ENCODE measurements around the gene HERC3. TPM values are rescaled to one million over a fixed set of nuclear protein-coding genes. Genes with fewer than 3 reads are reported as not detected.

Gene HERC3
- total RNA-seq, 4 donors from 2014 or later: 37.4 to 75.4 (median 47.8) TPM

- no peak overlapping the region for H3K4me3 ChIP-seq (replicated peaks in 1 of 3)
- no peaks in the 10 kb centered on the region for H3K27me3 ChIP-seq
- peaks cover 33% of the 10 kb centered on the region in 2 donors for H3K36me3 ChIP-seq
- H3K4me1 ChIP-seq: peaks cover 32 to 39% of the 10 kb centered on the region in 2 donors
- 44 to 89% methylated on average over 1 of the region's 1 CpG for WGBS, 2 donors
- no peak for DNase-seq
- TF ChIP-seq POLR2A (IDR thresholded peaks at IDR 0.05) (no peak), CTCF (IDR thresholded peaks at IDR 0.05) (no peak)
- H3K27ac ChIP-seq: peak overlapping the region; percentile 90 to 97 (median 92)
- H3K9me3 ChIP-seq: no peaks in the 10 kb centered on the region
- intact Hi-C loops (cut with DNase I): no loop called here
Measured at GRCh38 chr4:88745175-88745574, 152.9 kb downstream of the HERC3 start.

DNA sequence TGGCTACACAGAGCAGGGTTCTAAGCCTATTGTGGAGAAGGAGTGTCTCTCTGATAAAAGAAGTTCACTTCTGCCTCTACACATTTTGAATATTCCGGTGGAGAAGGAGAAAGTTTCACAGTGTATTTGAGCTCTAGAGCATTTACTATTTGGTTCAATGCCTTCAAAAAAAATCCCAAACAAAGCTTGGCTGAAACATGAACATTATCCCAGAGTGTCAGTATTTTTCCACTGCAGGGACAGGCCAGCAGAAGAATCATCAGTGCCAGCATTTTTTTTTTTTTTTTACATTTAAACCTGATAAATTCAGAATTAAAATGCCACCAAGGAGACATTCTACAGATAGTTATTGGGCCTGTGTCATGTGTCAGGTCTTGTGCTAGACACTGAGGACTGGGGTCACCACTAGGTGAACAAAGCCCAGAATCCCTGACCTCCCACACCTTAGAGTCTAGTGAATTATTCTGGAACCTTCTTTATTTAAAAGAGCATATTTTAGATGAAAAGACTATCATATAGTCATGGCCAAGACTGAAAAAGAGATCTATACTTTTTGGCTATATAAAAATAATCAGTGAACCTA, 153.4 kb downstream of the HERC3 start:
- Histone ChIP-seq H3K27me3 (no peaks in the 10 kb centered on the region), H3K27ac (peak overlapping the region; percentile 90 to 97 (median 92)), H3K4me1 (peaks cover 32 to 37% of the 10 kb centered on the region in 2 donors), H3K4me3 (replicated peaks in 1 of 3) (no peak overlapping the region), H3K9me3 (no peaks in the 10 kb centered on the region), H3K36me3 (peaks cover 36 to 38% of the 10 kb centered on the region in 2 donors)
- intact Hi-C loops (cut with DNase I): no loop called here
- DNase-seq: no peak
- TF ChIP-seq CTCF (IDR thresholded peaks at IDR 0.05) (no peak), POLR2A (IDR thresholded peaks at IDR 0.05) (peak in 1 of 2 donors; percentile 42)
- WGBS, 2 donors: 31 to 40% methylated on average over 1 of the region's 1 CpG

- Histone ChIP-seq H3K9me3 (no peaks in the 10 kb centered on the region), H3K27me3 (no peaks in the 10 kb centered on the region), H3K27ac (peak overlapping the region; percentile 90 to 97 (median 92)), H3K4me3 (replicated peaks in 1 of 3) (no peak overlapping the region), H3K36me3 (peaks cover 36 to 39% of the 10 kb centered on the region in 2 donors), H3K4me1 (peaks cover 33 to 42% of the 10 kb centered on the region in 2 donors)
- TF ChIP-seq POLR2A (IDR thresholded peaks at IDR 0.05) (peak in 1 of 2 donors; percentile 30), CTCF (IDR thresholded peaks at IDR 0.05) (no peak)
- intact Hi-C loops (cut with DNase I): no loop called here
- 29 to 30% methylated on average over 5 of the region's 5 CpGs for WGBS, 2 donors
- DNase-seq: peak in 1 of 2 donors; percentile 29
Measured at GRCh38 chr4:88746206-88746605, 153.9 kb downstream of the HERC3 start.

- Histone ChIP-seq H3K27ac (peak overlapping the region; percentile 90 to 97 (median 92)), H3K4me1 (peaks cover 45 to 48% of the 10 kb centered on the region in 2 donors), H3K4me3 (replicated peaks in 1 of 3) (no peak overlapping the region), H3K9me3 (no peaks in the 10 kb centered on the region), H3K27me3 (no peaks in the 10 kb centered on the region), H3K36me3 (peaks cover 36 to 39% of the 10 kb centered on the region in 2 donors)
- WGBS, 2 donors: 95 to 99% methylated on average over 7 of the region's 7 CpGs
- no peak for DNase-seq
- TF ChIP-seq POLR2A (IDR thresholded peaks at IDR 0.05): no peak
- TF ChIP-seq CTCF (IDR thresholded peaks at IDR 0.05): no peak
- intact Hi-C loops (cut with DNase I): no loop called here
Measured at GRCh38 chr4:88747351-88747750, 155.1 kb downstream of the HERC3 start.

DNA sequence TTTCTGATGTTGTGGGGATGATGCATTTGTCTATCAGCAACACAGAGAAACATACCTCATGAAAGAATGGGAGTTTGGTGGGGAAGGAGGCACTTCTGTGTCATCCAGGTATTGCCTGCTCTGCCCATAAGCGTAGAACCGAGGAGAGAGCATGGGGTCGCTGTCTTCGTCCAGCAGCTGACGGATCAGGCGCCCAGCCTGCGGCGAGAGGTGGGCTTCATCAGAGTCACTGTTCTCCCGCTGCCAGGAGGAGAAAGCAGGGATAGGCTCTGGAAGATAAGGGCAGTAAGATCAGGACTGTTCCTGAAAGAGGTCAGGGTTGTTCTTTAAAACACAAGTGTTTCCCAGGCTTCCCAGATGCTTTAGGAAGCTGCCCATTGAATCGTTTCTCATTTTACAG, 158.1 kb downstream of the HERC3 start:
- no peak for TF ChIP-seq POLR2A (IDR thresholded peaks at IDR 0.05)
- no peak for TF ChIP-seq CTCF (IDR thresholded peaks at IDR 0.05)
- Histone ChIP-seq H3K27me3 (no peaks in the 10 kb centered on the region), H3K9me3 (no peaks in the 10 kb centered on the region), H3K4me1 (peaks cover 52 to 55% of the 10 kb centered on the region in 2 donors), H3K36me3 (peaks cover 36 to 39% of the 10 kb centered on the region in 2 donors), H3K27ac (peak overlapping the region in 1 of 3 donors; percentile 90), H3K4me3 (replicated peaks in 1 of 3) (no peak overlapping the region)
- no peak for DNase-seq
- WGBS, 2 donors: 94 to 96% methylated on average over 10 of the region's 10 CpGs
- intact Hi-C loops (cut with DNase I): no loop called here

All from thyroid gland (tissue), 4 donors.